Gastrocnemius medialis (tissue), 4 donors: ENCODE data around the gene AIMP1.

ENCODE experiments used
- CTCF ChIP-seq, 5 experiments: fragments of 450-650 bp in 3 of 5; fragments of 200-600 bp in 2 of 5; sonication (generic) in 2 of 5; IDR thresholded peaks in 4 of 5; conservative IDR thresholded peaks in 1 of 5; 1 replicate in 4 of 5; 2 replicates in 1 of 5; pipeline ENCODE4 v1.5.1; 2016 to 2019; ENCODE audit warnings: antibody characterized with exemption in 5 of 5, mild to moderate bottlenecking in 3 of 5, moderate library complexity in 3 of 5
- POLR2A ChIP-seq, 2 donors: fragments of 450-650 bp; IDR thresholded peaks; one replicate each; pipeline ENCODE4 v1.6.1; 2017; ENCODE audit warnings: antibody characterized with exemption in 2 of 2, mild to moderate bottlenecking in 2 of 2, moderate library complexity in 2 of 2

GRCh38 chr4:106315476-106315967 lies 828 bp upstream of the AIMP1 start:
- TF ChIP-seq CTCF (IDR thresholded peaks at IDR 0.05 in 4 of 5, conservative IDR thresholded peaks at IDR 0.05 in 1 of 5) (no peak), POLR2A (IDR thresholded peaks at IDR 0.05) (no peak)
